Subcutaneous abdominal adipose tissue (tissue), 5 donors: ENCODE results near the gene PIK3CD.
"Not testable (repeated sequence)": the region's sequence is repeated elsewhere in the genome, so short reads cannot be mapped to it uniquely, and the experiment has no call there.

ENCODE experiments used
- H3K27ac ChIP-seq: one replicate; pipeline ENCODE4 v1.7.0; 2013; ENCODE audit warnings: low read depth, mild to moderate bottlenecking, inconsistent platforms, low read length, moderate library complexity
- H3K27me3 ChIP-seq, 5 donors: one replicate each; pipeline ENCODE4 v1.7.0; 2013; ENCODE audit warnings: low read length in 5 of 5, inconsistent platforms in 1 of 5; ENCODE audit not compliant: control insufficient read depth in 5 of 5, insufficient read depth in 4 of 5
- H3K36me3 ChIP-seq, 5 donors: one replicate each; pipeline ENCODE4 v1.7.0; 2013; ENCODE audit warnings: low read length in 5 of 5; ENCODE audit not compliant: control insufficient read depth in 5 of 5, insufficient read depth in 5 of 5
- H3K4me1 ChIP-seq, 5 donors: one replicate each; pipeline ENCODE4 v1.7.0; 2013; ENCODE audit warnings: low read length in 5 of 5, mild to moderate bottlenecking in 3 of 5, moderate library complexity in 1 of 5; ENCODE audit not compliant: control insufficient read depth in 5 of 5, insufficient read depth in 5 of 5
- H3K4me3 ChIP-seq, 5 donors: one replicate each; pipeline ENCODE4 v1.7.0; 2013; ENCODE audit warnings: low read length in 5 of 5, low read depth in 1 of 5
- H3K9ac ChIP-seq, 5 donors: one replicate each; pipeline ENCODE4 v1.7.0; 2013; ENCODE audit warnings: low read length in 5 of 5, mild to moderate bottlenecking in 4 of 5, moderate library complexity in 3 of 5
- H3K9me3 ChIP-seq, 5 donors: one replicate each; pipeline ENCODE4 v1.7.0; 2013; ENCODE audit warnings: low read length in 5 of 5; ENCODE audit not compliant: control insufficient read depth in 5 of 5
- donor health status: healthy.
- donor health status: healthy.
- donor health status: healthy.
- donor health status: healthy.
- donor health status: healthy.

Gene PIK3CD

DNA sequence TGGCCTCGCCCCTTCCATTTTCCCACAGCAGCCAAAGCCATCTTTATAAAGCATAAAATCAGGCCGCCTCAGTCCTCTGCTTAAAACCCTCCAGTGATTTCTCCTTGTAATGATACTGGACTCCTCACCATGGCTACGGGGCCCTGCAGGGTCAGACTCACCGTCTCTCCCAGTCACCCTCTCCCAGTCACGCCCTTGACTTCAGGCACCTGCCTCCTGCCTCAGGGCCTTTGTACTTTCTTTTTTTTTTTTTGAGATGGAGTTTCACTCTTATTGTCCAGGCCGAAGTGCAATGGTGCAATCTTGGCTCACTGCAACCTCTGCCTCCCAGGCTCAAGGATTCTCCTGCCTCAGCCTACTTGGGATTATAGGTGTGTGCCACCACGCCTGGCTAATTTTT, 47.8 kb downstream of the PIK3CD start:
- Histone ChIP-seq H3K27me3 (no peaks in the 10 kb centered on the region), H3K9ac (no peak overlapping the region), H3K9me3 (no peaks in the 10 kb centered on the region), H3K27ac (no peak overlapping the region), H3K36me3 (peaks cover 0 to 10% (median 0%) of the 10 kb centered on the region in 5 donors), H3K4me3 (no peak overlapping the region), H3K4me1 (no peaks in the 10 kb centered on the region)

DNA sequence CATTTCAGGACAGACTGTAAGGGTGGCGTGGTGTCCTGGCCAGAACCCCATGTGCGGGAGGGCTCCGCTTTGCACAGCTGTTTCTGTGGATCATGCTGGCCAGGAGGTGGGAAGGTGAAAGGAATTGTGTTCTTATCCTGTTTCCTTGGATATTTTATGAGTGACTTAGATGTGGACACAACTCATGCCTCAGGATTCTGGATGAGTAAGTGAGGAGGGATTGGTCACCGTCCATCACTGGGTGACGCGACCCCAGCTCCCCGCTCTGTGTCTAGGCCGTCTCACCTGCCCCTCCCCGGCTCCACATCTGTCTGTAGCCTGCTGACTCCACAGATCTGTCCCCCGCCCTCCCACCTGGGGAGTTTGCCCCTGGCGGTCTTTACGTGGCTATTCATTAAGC, 48.8 kb downstream of the PIK3CD start:
- H3K9ac ChIP-seq, result no peak overlapping the region
- H3K27ac ChIP-seq, result no peak overlapping the region
- H3K36me3 ChIP-seq, result peaks cover 0 to 10% (median 0%) of the 10 kb centered on the region in 5 donors
- no peak overlapping the region for H3K4me3 ChIP-seq
- no peaks in the 10 kb centered on the region for H3K27me3 ChIP-seq
- H3K4me1 ChIP-seq, result no peaks in the 10 kb centered on the region
- H3K9me3 ChIP-seq, result no peaks in the 10 kb centered on the region

DNA sequence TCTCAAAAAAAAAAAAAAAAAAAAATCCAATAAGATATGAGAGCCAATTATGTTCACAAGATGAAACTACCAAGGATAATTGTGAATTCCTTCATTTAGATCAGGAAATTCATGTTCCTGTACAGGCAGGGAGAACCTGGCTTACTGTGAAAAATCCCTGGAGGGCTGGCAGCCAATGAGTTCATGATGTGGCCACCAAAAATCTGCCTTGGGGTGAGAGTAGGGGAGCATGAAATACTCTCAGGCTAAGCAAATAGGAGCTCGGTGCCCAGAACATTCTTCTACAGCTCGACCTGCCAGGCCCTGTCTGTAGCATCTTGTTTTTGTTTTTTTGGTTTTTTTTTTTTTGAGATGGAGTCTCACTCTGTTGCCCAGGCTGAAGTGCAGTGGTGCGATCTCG, 50.1 kb downstream of the PIK3CD start:
- Histone ChIP-seq H3K27me3 (no peaks in the 10 kb centered on the region), H3K27ac (no peak overlapping the region), H3K4me3 (no peak overlapping the region), H3K4me1 (no peaks in the 10 kb centered on the region), H3K9me3 (no peaks in the 10 kb centered on the region), H3K36me3 (peaks cover 0 to 10% (median 0%) of the 10 kb centered on the region in 5 donors), H3K9ac (no peak overlapping the region)

DNA sequence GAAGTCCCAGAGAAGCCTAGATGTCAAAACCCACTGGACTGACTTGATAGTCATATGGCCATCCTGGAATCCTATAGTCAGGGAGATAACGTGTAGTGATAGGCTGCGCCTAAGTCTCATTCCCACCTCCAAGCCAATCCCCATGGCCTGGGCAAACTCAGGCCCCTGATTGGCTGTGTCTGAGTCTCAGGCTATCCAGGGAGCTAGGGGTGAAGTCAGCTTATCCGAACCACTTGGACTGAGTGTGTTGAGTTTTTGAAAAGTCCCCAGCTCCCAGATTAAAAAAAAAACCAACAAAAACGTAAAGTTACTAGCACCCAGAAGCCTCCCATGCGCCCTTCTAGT, 51.6 kb downstream of the PIK3CD start:
- Histone ChIP-seq H3K27me3 (no peaks in the 10 kb centered on the region), H3K9me3 (no peaks in the 10 kb centered on the region), H3K4me1 (no peaks in the 10 kb centered on the region)

DNA sequence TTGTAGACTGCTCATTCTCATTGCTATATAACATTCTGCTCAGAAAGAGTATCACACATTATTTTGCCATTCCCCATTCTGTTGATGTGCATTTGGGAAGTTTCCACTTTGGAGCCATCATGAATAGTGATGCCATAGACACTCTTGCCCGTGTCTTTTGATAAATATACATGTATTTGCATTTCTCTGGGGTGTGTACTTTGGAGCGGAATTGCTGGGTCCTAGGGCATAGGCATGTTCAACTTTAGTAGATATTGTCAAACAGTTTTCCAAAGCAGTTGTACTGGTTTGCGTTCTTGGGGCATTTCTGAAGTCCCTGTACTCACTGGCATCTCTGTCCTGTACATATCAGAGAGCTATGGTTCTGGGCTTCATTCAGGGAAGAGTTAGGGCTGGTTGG, 52.1 kb downstream of the PIK3CD start:
- no peaks in the 10 kb centered on the region for H3K9me3 ChIP-seq
- H3K4me1 ChIP-seq, result no peaks in the 10 kb centered on the region
- no peak overlapping the region for H3K4me3 ChIP-seq
- peaks cover 0 to 10% (median 0%) of the 10 kb centered on the region in 5 donors for H3K36me3 ChIP-seq
- H3K9ac ChIP-seq, result no peak overlapping the region
- no peaks in the 10 kb centered on the region for H3K27me3 ChIP-seq
- H3K27ac ChIP-seq, result no peak overlapping the region

More for the DNA sequence above, 51.6 kb downstream of the PIK3CD start:
- Histone ChIP-seq H3K4me3 (no peak overlapping the region), H3K9ac (no peak overlapping the region), H3K27ac (no peak overlapping the region), H3K36me3 (peaks cover 0 to 10% (median 0%) of the 10 kb centered on the region in 5 donors)

DNA sequence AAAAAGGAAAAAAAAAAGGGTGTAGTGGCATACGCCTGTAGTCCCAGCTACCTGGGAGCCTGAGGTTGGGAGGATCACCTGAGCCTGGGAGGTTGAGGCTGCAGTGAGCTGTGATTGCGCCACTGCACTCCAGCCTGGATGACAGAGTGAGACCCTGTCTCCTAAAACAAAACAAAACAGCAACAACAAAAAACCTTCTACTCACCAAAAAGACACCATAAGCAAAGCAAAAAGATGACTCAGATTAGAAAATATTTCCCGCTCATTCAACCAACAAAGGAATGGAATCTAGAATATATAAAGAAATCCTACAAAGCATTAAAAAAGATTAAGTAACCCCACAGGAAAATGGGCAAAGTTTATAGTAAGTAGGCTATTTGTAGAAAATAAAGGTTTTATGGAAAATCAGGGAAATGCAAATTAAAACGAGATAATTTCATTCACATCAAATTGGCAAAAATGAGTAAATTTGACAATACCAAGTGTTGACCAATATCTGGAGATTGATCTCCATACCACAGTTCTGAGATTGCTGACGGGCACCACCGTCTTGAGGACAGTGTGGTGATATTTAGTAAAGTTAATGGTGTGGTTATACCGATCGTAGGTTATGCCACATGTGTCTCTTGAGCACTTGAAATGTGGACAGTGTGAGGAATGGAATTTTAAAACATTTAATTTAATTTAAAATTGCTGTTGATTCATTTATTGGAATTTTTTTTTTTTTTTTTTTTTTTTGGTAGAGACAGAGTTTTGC, 54.0 kb downstream of the PIK3CD start:
- Histone ChIP-seq H3K4me1 (no peaks in the 10 kb centered on the region), H3K4me3 (no peak overlapping the region), H3K9me3 (no peaks in the 10 kb centered on the region), H3K27ac (no peak overlapping the region), H3K27me3 (no peaks in the 10 kb centered on the region), H3K9ac (no peak overlapping the region), H3K36me3 (peaks cover 0 to 12% (median 3%) of the 10 kb centered on the region in 5 donors)

DNA sequence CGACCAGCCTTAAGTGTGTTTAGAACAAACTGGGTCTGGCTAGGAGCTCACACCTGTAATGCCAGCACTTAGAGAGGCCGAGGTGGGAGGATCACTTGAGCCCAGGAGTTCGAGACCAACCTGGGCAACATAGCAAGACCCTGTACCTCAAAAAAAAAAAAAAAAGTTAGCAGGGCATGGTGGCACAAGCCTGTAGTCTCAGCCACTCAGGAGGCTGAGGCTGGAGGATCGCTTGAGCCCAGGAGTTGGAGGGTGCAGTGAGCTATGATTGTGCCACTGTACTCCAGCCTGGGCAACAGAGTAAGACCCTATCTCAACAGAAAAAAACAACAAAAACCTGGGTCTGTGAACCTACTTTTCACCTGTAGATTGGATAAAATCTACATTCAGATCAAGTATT, 54.6 kb downstream of the PIK3CD start:
- Histone ChIP-seq H3K27me3 (no peaks in the 10 kb centered on the region), H3K27ac (no peak overlapping the region), H3K9me3 (no peaks in the 10 kb centered on the region), H3K4me1 (no peaks in the 10 kb centered on the region), H3K4me3 (no peak overlapping the region), H3K36me3 (peaks cover 0 to 9% (median 5%) of the 10 kb centered on the region in 5 donors), H3K9ac (no peak overlapping the region)

DNA sequence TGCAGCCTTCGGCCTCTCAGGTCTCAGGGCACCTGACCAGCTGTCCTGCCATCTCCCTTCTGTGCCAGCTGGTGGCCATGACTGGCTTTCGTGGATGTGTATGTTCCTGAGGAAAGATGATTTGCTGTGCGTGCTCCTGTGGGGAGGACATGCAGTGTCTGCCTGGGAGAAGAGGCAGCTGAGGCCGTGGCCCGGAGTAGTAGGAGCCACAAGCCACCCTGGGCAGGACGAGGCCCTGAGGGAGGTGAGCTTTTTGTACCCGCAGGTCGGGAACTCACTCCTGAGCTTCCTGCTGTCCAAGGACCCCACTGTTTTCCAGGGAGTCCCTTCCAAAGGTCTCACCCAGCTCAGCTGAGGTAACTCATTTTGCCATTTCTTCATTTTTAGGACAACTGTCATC, 58.5 kb downstream of the PIK3CD start:
- peaks cover 0 to 22% (median 10%) of the 10 kb centered on the region in 5 donors for H3K36me3 ChIP-seq
- no peak overlapping the region for H3K4me3 ChIP-seq
- no peak overlapping the region for H3K9ac ChIP-seq
- H3K27me3 ChIP-seq, result no peaks in the 10 kb centered on the region
- H3K4me1 ChIP-seq, result no peaks in the 10 kb centered on the region
- no peak overlapping the region for H3K27ac ChIP-seq
- H3K9me3 ChIP-seq, result no peaks in the 10 kb centered on the region

DNA sequence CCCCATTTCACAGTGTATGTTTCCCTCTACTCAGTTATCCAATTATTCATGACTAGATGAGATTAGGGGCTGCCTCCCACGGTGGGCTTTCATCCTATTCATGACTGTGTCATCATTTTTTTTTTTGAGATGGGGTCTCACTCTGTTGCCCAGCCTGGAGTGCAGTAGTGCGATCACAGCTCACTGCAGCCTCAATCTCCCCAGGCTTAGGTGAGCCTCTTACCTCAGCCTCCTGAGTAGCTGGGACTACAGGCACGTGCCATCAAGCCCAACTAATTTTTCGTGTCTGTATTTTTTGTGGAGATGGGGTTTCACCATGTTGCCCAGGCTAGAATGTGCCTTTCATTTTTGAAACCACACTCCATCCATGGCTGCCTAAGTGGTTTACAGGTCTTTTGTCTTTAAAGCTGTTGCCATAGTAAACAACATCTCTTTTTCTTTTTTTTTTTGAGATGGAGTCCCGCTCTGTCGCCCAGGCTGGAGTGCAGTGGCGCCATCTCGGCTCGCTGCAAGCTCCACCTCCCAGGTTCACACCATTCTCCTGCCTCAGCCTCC, 60.0 kb downstream of the PIK3CD start:
- no peak overlapping the region for H3K4me3 ChIP-seq
- no peak overlapping the region for H3K27ac ChIP-seq
- peaks cover 0 to 36% (median 18%) of the 10 kb centered on the region in 5 donors for H3K36me3 ChIP-seq
- H3K9ac ChIP-seq, result no peak overlapping the region
- no peaks in the 10 kb centered on the region for H3K9me3 ChIP-seq
- no peaks in the 10 kb centered on the region for H3K4me1 ChIP-seq
- H3K27me3 ChIP-seq, result no peaks in the 10 kb centered on the region

DNA sequence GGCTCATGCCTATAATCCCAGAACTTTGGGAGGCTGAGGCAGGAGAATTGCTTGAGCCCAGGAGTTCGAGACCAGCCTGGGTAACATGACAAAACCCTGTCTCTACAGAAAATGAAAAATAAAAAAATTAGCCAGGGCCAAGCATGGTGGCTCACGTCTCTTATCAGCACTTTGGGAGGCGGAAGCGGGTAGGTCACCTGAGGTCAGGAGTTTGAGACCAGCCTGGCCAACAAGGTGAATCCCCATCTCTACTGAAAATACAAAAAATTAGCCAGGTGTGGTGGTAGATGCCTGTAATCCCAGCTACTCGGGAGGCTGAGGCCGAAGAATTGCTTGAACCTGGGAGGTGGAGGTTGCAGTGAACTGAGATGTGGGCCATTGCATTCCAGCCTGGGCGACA, 61.2 kb downstream of the PIK3CD start:
- peaks cover 0 to 42% (median 22%) of the 10 kb centered on the region in 5 donors for H3K36me3 ChIP-seq

More for the DNA sequence above, 61.2 kb downstream of the PIK3CD start:
- not testable (repeated sequence) for H3K9me3 ChIP-seq, H3K9ac ChIP-seq, H3K27me3 ChIP-seq, H3K4me3 ChIP-seq, H3K27ac ChIP-seq
- H3K4me1 ChIP-seq, result peaks cover 0 to 10% (median 2%) of the 10 kb centered on the region in 5 donors
